GM18909 (cell line): ENCODE measurements around the gene LRP5.
"Not testable (repeated sequence)": the region's sequence is repeated elsewhere in the genome, so short reads cannot be mapped to it uniquely, and the experiment has no call there.

Source experiments
- ATAC-seq: cut with Tn5 transposase; IDR thresholded peaks from one replicate; pipeline ENCODE4 v1.9.1; 2021; ENCODE audit warnings: mild to moderate bottlenecking; ENCODE audit not compliant: unreplicated experiment, poor library complexity

Gene LRP5

GRCh38 chr11:68381716-68382115 is 69.3 kb downstream of the LRP5 start:
- no peak for ATAC-seq

GRCh38 chr11:68382358-68382998 is 70.1 kb downstream of the LRP5 start:
- no peak for ATAC-seq

GRCh38 chr11:68383976-68384501 is 71.6 kb downstream of the LRP5 start:
- ATAC-seq: no peak

GRCh38 chr11:68384530-68385081 is 72.2 kb downstream of the LRP5 start:
- no peak for ATAC-seq

- no peak for ATAC-seq
Measured at GRCh38 chr11:68385128-68385527, 72.7 kb downstream of the LRP5 start.

- ATAC-seq: no peak
Measured at GRCh38 chr11:68386331-68386978, 74.1 kb downstream of the LRP5 start.

- no peak for ATAC-seq
Measured at GRCh38 chr11:68387840-68388239, 75.4 kb downstream of the LRP5 start.

- ATAC-seq: no peak
Measured at GRCh38 chr11:68388595-68389198, 76.3 kb downstream of the LRP5 start.

GRCh38 chr11:68390315-68390714 is 77.9 kb downstream of the LRP5 start:
- no peak for ATAC-seq

- ATAC-seq: no peak
Measured at GRCh38 chr11:68392822-68393221, 80.4 kb downstream of the LRP5 start.

- ATAC-seq: no peak
Measured at GRCh38 chr11:68396516-68396915, 84.1 kb downstream of the LRP5 start.

GRCh38 chr11:68397256-68397655 is 84.9 kb downstream of the LRP5 start:
- ATAC-seq: no peak

- no peak for ATAC-seq
Measured at GRCh38 chr11:68398995-68399851, 86.8 kb downstream of the LRP5 start.

- no peak for ATAC-seq
Measured at GRCh38 chr11:68399916-68400315, 87.5 kb downstream of the LRP5 start.

- ATAC-seq: not testable (repeated sequence)
Measured at GRCh38 chr11:68400584-68400983, 88.2 kb downstream of the LRP5 start.

- no peak for ATAC-seq
Measured at GRCh38 chr11:68401856-68402255, 89.5 kb downstream of the LRP5 start.

- ATAC-seq: no peak
Measured at GRCh38 chr11:68402355-68403031, 90.1 kb downstream of the LRP5 start.

- ATAC-seq: no peak
Measured at GRCh38 chr11:68403424-68403823, 91.0 kb downstream of the LRP5 start.

GRCh38 chr11:68403831-68404230 is 91.4 kb downstream of the LRP5 start:
- no peak for ATAC-seq
